ENCODE data around the gene AKR1C2.
"Not testable (repeated sequence)": the region's sequence is repeated elsewhere in the genome, so short reads cannot be mapped to it uniquely, and the experiment has no call there.

The AKR1C2 gene

GRCh38 chr10:4988000-4988641, 15.5 kb downstream of the AKR1C2 start:
- not testable (repeated sequence) for DNase-seq; H3K36me3 Mint-ChIP-seq; H3K9me3 Mint-ChIP-seq; H3K27me3 Mint-ChIP-seq; H3K27ac Mint-ChIP-seq; H3K4me1 Mint-ChIP-seq; ATAC-seq (replicated peaks); H3K4me3 Mint-ChIP-seq

DNA sequence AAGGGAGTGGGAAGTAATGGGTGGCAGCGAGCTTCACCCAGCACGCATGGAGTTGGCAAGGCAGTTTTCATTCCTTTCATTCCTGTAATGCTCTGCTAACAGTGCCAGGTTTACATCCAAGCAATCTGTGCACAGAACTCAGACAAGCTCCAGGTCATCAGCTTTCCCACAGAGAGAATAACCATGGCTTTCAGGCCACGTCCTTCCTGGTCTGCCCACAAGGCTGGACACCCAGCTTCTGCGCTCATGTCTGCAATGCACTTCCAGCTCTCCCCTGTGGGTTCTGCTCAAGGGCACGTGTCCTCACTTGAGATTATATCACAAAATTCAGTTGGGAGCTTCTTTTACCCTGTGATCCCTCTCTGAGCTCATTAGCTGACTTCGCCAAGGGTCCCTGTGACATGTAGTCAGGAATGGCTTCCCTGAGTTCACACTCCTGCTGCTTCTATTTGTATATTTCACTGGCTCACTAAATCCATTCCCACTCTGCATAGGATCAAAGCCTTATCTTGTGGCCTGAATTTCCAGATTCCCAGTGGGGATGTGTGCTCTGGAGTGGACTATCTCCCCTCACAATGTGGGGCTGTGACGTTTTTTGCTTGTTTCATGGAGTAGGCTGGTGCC, 18.6 kb downstream of the AKR1C2 start:
- no peaks in the 10 kb centered on the region for H3K36me3 Mint-ChIP-seq
- peaks cover 5 to 12% of the 10 kb centered on the region in 2 donors for H3K27me3 Mint-ChIP-seq
- H3K27ac Mint-ChIP-seq, result no peak overlapping the region
- no peak for ATAC-seq (replicated peaks)
- H3K9me3 Mint-ChIP-seq, result no peaks in the 10 kb centered on the region
- H3K4me1 Mint-ChIP-seq, result peaks cover 3 to 7% of the 10 kb centered on the region in 2 donors
- no peak overlapping the region for H3K4me3 Mint-ChIP-seq
- no peak for DNase-seq

DNA sequence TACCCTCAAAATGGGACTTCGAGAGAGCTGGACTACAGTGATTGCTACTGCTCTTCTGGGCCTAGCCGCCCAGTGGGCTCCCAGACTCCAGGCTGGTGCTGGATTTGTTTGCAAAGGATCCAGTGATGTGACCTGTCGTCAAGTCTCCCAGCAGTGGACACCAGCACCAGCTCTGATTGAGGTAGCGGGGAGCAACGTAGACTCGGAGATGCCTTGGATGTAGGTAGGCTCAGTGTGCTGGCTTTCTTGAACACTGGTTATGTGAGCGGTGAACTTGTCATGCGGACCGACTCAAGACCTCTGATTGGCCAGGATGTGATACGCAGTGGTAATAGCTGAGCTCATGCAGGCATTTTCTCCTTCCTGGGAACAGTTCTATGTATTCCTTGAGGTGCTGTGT, 19.4 kb downstream of the AKR1C2 start:
- Mint-ChIP-seq H3K27ac (no peak overlapping the region), H3K27me3 (peaks cover 5 to 12% of the 10 kb centered on the region in 2 donors), H3K4me1 (peaks cover 3 to 7% of the 10 kb centered on the region in 2 donors), H3K36me3 (no peaks in the 10 kb centered on the region), H3K9me3 (no peaks in the 10 kb centered on the region), H3K4me3 (no peak overlapping the region)
- no peak for DNase-seq
- ATAC-seq (replicated peaks), result no peak

DNA sequence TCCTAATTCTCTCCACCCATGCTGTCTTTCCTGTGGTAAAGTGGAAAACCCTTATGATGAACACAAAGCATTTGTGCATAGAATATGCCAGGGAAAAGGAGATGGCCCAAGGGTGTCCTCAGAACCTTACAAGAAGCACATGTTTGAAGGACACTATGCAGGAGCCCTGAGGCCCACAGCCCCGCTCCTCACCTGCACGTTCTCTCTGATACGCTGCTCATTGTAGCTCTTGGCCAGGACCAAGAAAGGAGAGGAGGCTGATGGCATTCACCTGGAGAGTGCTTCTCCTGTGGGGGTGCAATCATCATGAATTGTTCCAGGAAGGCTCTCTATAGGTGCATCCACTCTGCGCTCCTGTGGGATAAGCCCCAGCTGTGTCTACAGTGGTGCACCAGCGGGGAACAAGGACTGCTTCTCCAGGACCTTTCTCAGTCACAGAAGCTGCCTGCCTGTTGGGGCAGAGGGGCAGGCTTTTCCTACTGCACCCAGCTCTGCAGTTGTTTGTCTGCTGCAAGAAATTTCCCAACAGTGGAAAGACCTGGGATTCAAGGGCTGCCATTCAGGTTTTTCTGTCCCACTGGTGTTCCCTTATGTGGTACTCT, 19.9 kb downstream of the AKR1C2 start:
- Mint-ChIP-seq H3K9me3 (no peaks in the 10 kb centered on the region), H3K27me3 (peaks cover 5 to 12% of the 10 kb centered on the region in 2 donors), H3K27ac (no peak overlapping the region), H3K36me3 (no peaks in the 10 kb centered on the region), H3K4me1 (peaks cover 3 to 7% of the 10 kb centered on the region in 2 donors), H3K4me3 (no peak overlapping the region)
- DNase-seq (no peak), ATAC-seq (replicated peaks) (no peak)

- Mint-ChIP-seq H3K4me1 (peaks cover 3 to 7% of the 10 kb centered on the region in 2 donors), H3K27ac (no peak overlapping the region), H3K36me3 (no peaks in the 10 kb centered on the region), H3K27me3 (peaks cover 5 to 12% of the 10 kb centered on the region in 2 donors), H3K4me3 (no peak overlapping the region), H3K9me3 (no peaks in the 10 kb centered on the region)
- DNase-seq (no peak), ATAC-seq (replicated peaks) (no peak)
These were observed 20.9 kb downstream of the AKR1C2 start for GRCh38 chr10:4982764-4983226.

DNA sequence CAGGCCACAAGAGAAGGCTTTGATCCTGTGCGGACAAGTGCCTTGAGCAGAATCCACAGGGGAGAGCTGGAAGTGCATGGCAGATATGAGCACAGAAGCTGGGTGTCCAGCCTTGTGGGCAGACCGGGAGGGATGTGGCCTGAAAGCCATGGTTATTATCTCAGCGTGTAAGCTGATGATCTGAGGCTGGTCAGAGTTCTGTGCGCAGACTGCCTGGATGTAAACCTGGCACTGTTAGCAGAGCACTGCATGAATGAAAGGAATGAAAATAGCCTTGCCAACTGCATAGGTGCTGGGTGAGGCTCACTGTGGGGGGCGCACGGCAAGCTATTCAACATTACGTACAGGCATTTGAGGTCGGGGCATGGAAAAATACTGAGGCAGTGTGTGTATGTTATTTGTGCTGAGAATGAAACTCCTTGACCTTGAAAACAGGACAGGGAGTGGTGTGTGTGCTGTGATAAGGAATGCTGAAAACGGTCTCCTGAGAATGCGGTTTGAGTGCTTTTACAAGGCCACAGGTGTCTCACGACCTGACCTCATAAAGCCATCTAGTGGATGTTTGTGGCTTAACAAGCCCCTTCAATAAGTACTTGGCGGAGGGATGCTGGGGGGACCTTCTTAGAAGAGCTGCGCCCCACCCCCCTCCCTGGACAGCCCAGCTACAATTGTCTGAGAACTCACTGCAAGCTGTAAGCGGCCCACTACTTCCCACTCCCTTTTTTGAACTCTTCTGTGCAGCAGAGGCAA, 21.8 kb downstream of the AKR1C2 start:
- no peak overlapping the region for H3K27ac Mint-ChIP-seq
- H3K9me3 Mint-ChIP-seq, result no peaks in the 10 kb centered on the region
- H3K27me3 Mint-ChIP-seq, result peaks cover 5 to 12% of the 10 kb centered on the region in 2 donors
- no peaks in the 10 kb centered on the region for H3K36me3 Mint-ChIP-seq
- no peak for DNase-seq
- H3K4me3 Mint-ChIP-seq, result peak overlapping the region in 1 of 2 donors; percentile 5
- peak; percentile 52 to 54 for ATAC-seq (replicated peaks)
- H3K4me1 Mint-ChIP-seq, result peaks cover 3 to 7% of the 10 kb centered on the region in 2 donors

DNA sequence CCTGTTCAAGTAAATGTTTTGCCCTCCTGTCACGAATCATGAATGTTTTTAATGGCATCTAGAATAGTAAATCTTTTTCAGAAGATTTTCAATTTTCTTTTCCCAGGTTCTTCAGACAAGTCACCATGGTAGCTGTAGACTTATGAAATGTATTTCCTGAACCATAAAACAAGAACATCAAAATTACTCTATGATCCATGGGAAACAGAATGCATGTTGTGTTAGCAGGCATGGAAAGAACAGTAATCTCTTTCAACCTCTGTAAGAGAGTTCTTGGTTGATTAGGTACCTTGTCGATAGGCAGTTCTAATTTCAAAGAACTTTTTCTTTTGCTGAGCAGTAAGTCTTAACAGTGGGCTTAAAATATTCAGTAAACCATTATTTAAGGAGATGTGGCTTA, 22.9 kb downstream of the AKR1C2 start:
- DNase-seq, result no peak
- Mint-ChIP-seq H3K27ac (no peak overlapping the region), H3K4me3 (no peak overlapping the region), H3K36me3 (no peaks in the 10 kb centered on the region), H3K4me1 (peaks cover 3 to 7% of the 10 kb centered on the region in 2 donors), H3K27me3 (peaks cover 5 to 12% of the 10 kb centered on the region in 2 donors), H3K9me3 (no peaks in the 10 kb centered on the region)
- ATAC-seq (replicated peaks), result no peak

GRCh38 chr10:4978870-4979269, 24.8 kb downstream of the AKR1C2 start:
- Mint-ChIP-seq H3K36me3 (no peaks in the 10 kb centered on the region), H3K4me1 (peaks cover 3 to 7% of the 10 kb centered on the region in 2 donors), H3K9me3 (no peaks in the 10 kb centered on the region), H3K4me3 (no peak overlapping the region), H3K27me3 (peaks cover 5 to 12% of the 10 kb centered on the region in 2 donors), H3K27ac (no peak overlapping the region)
- no peak for ATAC-seq (replicated peaks)
- DNase-seq, result no peak

GRCh38 chr10:4977025-4977424, 26.6 kb downstream of the AKR1C2 start:
- H3K4me1 Mint-ChIP-seq, result peaks cover 3 to 4% of the 10 kb centered on the region in 2 donors
- DNase-seq, result no peak

GRCh38 chr10:4974400-4974799, 29.3 kb downstream of the AKR1C2 start:
- H3K36me3 Mint-ChIP-seq; ATAC-seq (replicated peaks); H3K4me1 Mint-ChIP-seq; H3K4me3 Mint-ChIP-seq; H3K27ac Mint-ChIP-seq; H3K27me3 Mint-ChIP-seq; DNase-seq; H3K9me3 Mint-ChIP-seq: not testable (repeated sequence)

More at GRCh38 chr10:4977025-4977424, 26.6 kb downstream of the AKR1C2 start:
- ATAC-seq (replicated peaks), result no peak
- Mint-ChIP-seq H3K9me3 (no peaks in the 10 kb centered on the region), H3K4me3 (no peak overlapping the region), H3K36me3 (no peaks in the 10 kb centered on the region), H3K27ac (no peak overlapping the region), H3K27me3 (peaks cover 5 to 11% of the 10 kb centered on the region in 2 donors)

DNA sequence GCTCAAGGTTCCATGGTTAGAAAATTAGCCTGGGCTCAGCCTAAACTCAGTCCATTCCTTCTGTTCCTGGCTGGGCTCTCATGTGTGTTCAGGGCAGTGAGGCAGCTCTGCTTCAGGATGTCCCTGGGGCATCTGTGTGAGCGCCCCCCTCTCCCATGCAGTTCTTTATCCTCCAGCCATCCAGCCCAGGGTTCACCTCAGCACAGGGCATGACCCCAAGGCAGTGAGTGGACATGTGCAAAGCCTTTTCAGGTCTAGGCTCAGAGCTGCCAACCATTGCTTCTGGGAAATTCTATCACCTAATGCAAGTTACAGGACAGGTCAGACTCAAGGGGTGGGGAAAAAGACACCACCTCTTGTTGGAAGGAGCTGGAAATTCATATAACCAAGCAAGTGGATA, 30.4 kb downstream of the AKR1C2 start:
- H3K27me3 Mint-ChIP-seq, H3K27ac Mint-ChIP-seq, H3K4me1 Mint-ChIP-seq: not testable (repeated sequence)

GRCh38 chr10:4972369-4973142, 31.1 kb downstream of the AKR1C2 start:
- not testable (repeated sequence) for DNase-seq; H3K27me3 Mint-ChIP-seq; H3K36me3 Mint-ChIP-seq; H3K4me3 Mint-ChIP-seq; ATAC-seq (replicated peaks); H3K9me3 Mint-ChIP-seq; H3K27ac Mint-ChIP-seq; H3K4me1 Mint-ChIP-seq

More for the DNA sequence above, 30.4 kb downstream of the AKR1C2 start:
- not testable (repeated sequence) for DNase-seq; ATAC-seq (replicated peaks); H3K4me3 Mint-ChIP-seq; H3K36me3 Mint-ChIP-seq; H3K9me3 Mint-ChIP-seq

DNA sequence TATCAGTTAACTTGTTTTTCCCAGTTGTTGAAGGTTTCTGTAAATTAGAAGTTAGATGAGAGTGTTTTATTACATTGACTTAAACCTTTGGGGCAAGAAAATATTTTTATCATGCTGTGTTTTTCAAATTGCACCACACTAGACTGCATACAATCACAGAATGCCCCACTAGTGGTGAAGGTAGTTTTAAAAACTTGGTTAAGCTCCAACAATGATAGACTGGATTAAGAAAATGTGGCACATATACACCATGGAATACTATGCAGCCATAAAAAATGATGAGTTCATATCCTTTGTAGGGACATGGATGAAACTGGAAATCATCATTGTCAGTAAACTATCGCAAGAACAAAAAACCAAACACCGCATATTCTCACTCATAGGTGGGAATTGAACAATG, 33.3 kb downstream of the AKR1C2 start:
- H3K36me3 Mint-ChIP-seq; H3K9me3 Mint-ChIP-seq; ATAC-seq (replicated peaks); H3K27me3 Mint-ChIP-seq; H3K4me3 Mint-ChIP-seq; H3K4me1 Mint-ChIP-seq; H3K27ac Mint-ChIP-seq; DNase-seq: not testable (repeated sequence)

DNA sequence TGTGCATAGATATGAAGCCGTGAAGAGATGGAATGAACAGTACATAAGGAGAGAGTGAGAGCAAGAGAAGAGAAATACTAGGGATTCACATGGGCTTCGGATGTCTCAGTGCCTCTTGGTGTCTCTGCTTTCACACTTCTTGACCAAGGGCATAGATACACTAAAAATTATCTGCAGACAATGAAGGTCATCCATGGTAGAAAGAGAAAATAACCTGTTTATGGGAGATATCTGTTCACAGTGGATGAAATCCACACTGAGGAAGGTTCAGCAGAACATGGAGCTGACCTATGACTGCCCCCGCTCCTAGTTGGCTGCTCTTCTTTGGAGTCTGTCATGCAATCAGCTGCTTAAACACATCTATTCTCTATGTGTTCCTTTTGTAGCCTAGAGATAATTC, 34.4 kb downstream of the AKR1C2 start:
- not testable (repeated sequence) for DNase-seq; H3K4me3 Mint-ChIP-seq; H3K9me3 Mint-ChIP-seq; ATAC-seq (replicated peaks); H3K27me3 Mint-ChIP-seq; H3K36me3 Mint-ChIP-seq; H3K4me1 Mint-ChIP-seq; H3K27ac Mint-ChIP-seq

Measured in stimulated activated naive B cell treated with anti-CD40 and anti-IgM and Interleukin-4, amounts not matched to agents 10 μg/mL and 1 μg/mL and 100 μg/mL, for 72 hours (primary cell).